Stomach (tissue), 9 donors: ENCODE data around the gene TPST1. TPM values are rescaled to one million over a fixed set of nuclear protein-coding genes. Genes with fewer than 3 reads are reported as not detected.

Experiments used
- DNase-seq, 2 donors: peaks; one replicate each; pipeline versions ENCODE4 v3.0.0 to v3.0.0-alpha.2; 2013 to 2019
- H3K27ac ChIP-seq, 5 donors: fragments of 200-600 bp in 4 of 5; sonication (generic) in 4 of 5; one replicate each; pipeline ENCODE4 v1.5.1; 2013 to 2019; ENCODE audit warnings: mild to moderate bottlenecking in 1 of 5, moderate library complexity in 1 of 5
- H3K27me3 ChIP-seq, 3 donors: fragments of 200-600 bp; sonication (generic); one replicate each; pipeline ENCODE4 v1.5.1; 2017 to 2019; ENCODE audit warnings: mixed run types in 1 of 3
- H3K36me3 ChIP-seq, 4 donors: fragments of 200-600 bp; sonication (generic); 1 replicate in 3 of 4; 2 replicates in 1 of 4; pipeline ENCODE4 v1.5.1; 2016 to 2019
- H3K4me1 ChIP-seq, 4 donors: fragments of 200-600 bp; sonication (generic); one replicate each; pipeline ENCODE4 v1.5.1; 2016 to 2019
- H3K4me3 ChIP-seq, 4 donors: fragments of 200-600 bp; sonication (generic) in 3 of 4; one replicate each; pipeline ENCODE4 v1.5.1; 2016 to 2019; ENCODE audit warnings: mild to moderate bottlenecking in 1 of 4
- H3K9me3 ChIP-seq, 4 donors: fragments of 200-600 bp; sonication (generic); one replicate each; pipeline ENCODE4 v1.5.1; 2016 to 2019
- EP300 ChIP-seq: sonication (generic); formaldehyde crosslinking; IDR thresholded peaks from one replicate; pipeline ENCODE4 v1.6.1; 2017; ENCODE audit warnings: antibody characterized with exemption
- POLR2A ChIP-seq, 4 donors: fragments of 450-650 bp; IDR thresholded peaks; one replicate each; pipeline ENCODE4 v1.6.1; 2016; ENCODE audit warnings: antibody characterized with exemption in 4 of 4, control low read depth in 2 of 4, mild to moderate bottlenecking in 1 of 4, moderate library complexity in 1 of 4
- POLR2AphosphoS5 ChIP-seq, 3 donors: sonication (generic); formaldehyde crosslinking; IDR thresholded peaks; one replicate each; pipeline ENCODE4 v1.6.1; 2016; ENCODE audit warnings: antibody characterized with exemption in 3 of 3
- WGBS, 5 donors: extraction: QIAGEN DNeasy Blood & Tissue Kit in 3 of 5; methylation state at CpG; one replicate each; pipeline versions ENCODE4 v1.1.5 to v1.1.7; 2013 to 2018; 5-methylcytosine and 5-hydroxymethylcytosine counted together
- intact Hi-C: fragments of 100-400 bp; cut with DNase I; formaldehyde crosslinking; loops from one replicate; pipeline ENCODE4 v1.15.1; 2023; ENCODE audit warnings: low total_unique reads
- polyA plus RNA-seq, 3 donors: library from polyadenylated mRNA; stranded (reverse); fragments of 200-250 nt; gene quantifications; one replicate each; pipeline ENCODE4 v1.2.3, GENCODE V29; 2013
- total RNA-seq, 5 donors: library from RNA; depleted of rRNA; stranded (reverse); fragments of >200 nt; gene quantifications; one replicate each; pipeline versions ENCODE4 v1.1.0 to v1.2.3, GENCODE V29; 2014 to 2016
- TF ChIP-seq, protein P1 (sequence below), 7 experiments: fragments of 450-650 bp in 4 of 7; fragments of 200-600 bp in 3 of 7; sonication (generic) in 3 of 7; IDR thresholded peaks; one replicate each; pipeline ENCODE4 v1.5.1; 2016 to 2019; ENCODE audit warnings: antibody characterized with exemption in 7 of 7, control low read depth in 2 of 7, mild to moderate bottlenecking in 1 of 7
- donor health status: healthy with polysubstance abuse.
- donor health status: Bipolar disorder and iron deficiency.
- donor health status: healthy.

TPST1 gene
- total and polyA plus RNA-seq, 8 donors, result 0.58 to 78.8 (median 8.7) TPM

- 87 to 98% (median 94%) methylated on average over 2 of the region's 2 CpGs for WGBS, 5 donors
- intact Hi-C loops, result no loop called here
- Histone ChIP-seq H3K36me3 (no peaks in the 10 kb centered on the region), H3K27me3 (no peaks in the 10 kb centered on the region), H3K4me3 (no peak overlapping the region), H3K27ac (no peak overlapping the region), H3K4me1 (no peaks in the 10 kb centered on the region), H3K9me3 (no peaks in the 10 kb centered on the region)
- no peak for DNase-seq
- TF ChIP-seq POLR2A (IDR thresholded peaks at IDR 0.05), result no peak
- TF ChIP-seq, protein P1, sequence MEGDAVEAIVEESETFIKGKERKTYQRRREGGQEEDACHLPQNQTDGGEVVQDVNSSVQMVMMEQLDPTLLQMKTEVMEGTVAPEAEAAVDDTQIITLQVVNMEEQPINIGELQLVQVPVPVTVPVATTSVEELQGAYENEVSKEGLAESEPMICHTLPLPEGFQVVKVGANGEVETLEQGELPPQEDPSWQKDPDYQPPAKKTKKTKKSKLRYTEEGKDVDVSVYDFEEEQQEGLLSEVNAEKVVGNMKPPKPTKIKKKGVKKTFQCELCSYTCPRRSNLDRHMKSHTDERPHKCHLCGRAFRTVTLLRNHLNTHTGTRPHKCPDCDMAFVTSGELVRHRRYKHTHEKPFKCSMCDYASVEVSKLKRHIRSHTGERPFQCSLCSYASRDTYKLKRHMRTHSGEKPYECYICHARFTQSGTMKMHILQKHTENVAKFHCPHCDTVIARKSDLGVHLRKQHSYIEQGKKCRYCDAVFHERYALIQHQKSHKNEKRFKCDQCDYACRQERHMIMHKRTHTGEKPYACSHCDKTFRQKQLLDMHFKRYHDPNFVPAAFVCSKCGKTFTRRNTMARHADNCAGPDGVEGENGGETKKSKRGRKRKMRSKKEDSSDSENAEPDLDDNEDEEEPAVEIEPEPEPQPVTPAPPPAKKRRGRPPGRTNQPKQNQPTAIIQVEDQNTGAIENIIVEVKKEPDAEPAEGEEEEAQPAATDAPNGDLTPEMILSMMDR (IDR thresholded peaks at IDR 0.05), result no peak
- no peak for TF ChIP-seq EP300
- TF ChIP-seq POLR2AphosphoS5 (IDR thresholded peaks at IDR 0.05), result no peak
Observed at GRCh38 chr7:66178258-66178657, 26.9 kb upstream of the TPST1 start.

GRCh38 chr7:66181329-66181728 is 23.8 kb upstream of the TPST1 start:
- Histone ChIP-seq H3K4me3 (no peak overlapping the region), H3K36me3 (no peaks in the 10 kb centered on the region), H3K27me3 (no peaks in the 10 kb centered on the region), H3K9me3 (peaks cover 0 to 6% (median 0%) of the 10 kb centered on the region in 4 donors), H3K4me1 (no peaks in the 10 kb centered on the region), H3K27ac (no peak overlapping the region)
- intact Hi-C loops, result no loop called here
- TF ChIP-seq POLR2A (IDR thresholded peaks at IDR 0.05), result no peak
- TF ChIP-seq POLR2AphosphoS5 (IDR thresholded peaks at IDR 0.05), result no peak
- no peak for TF ChIP-seq EP300
- TF ChIP-seq, protein P1 (IDR thresholded peaks at IDR 0.05), result no peak
- no peak for DNase-seq

GRCh38 chr7:66181845-66182244 is 23.3 kb upstream of the TPST1 start:
- Histone ChIP-seq H3K9me3 (peaks cover 0 to 6% (median 0%) of the 10 kb centered on the region in 4 donors), H3K27ac (no peak overlapping the region), H3K36me3 (no peaks in the 10 kb centered on the region), H3K4me1 (no peaks in the 10 kb centered on the region), H3K27me3 (no peaks in the 10 kb centered on the region), H3K4me3 (no peak overlapping the region)
- WGBS, 5 donors, result 95 to 99% (median 95%) methylated on average over 2 of the region's 2 CpGs
- no peak for TF ChIP-seq POLR2A (IDR thresholded peaks at IDR 0.05)
- no peak for TF ChIP-seq EP300
- TF ChIP-seq, protein P1 (IDR thresholded peaks at IDR 0.05), result no peak
- no peak for TF ChIP-seq POLR2AphosphoS5 (IDR thresholded peaks at IDR 0.05)
- DNase-seq, result no peak
- intact Hi-C loops, result no loop called here

GRCh38 chr7:66182920-66183319 is 22.2 kb upstream of the TPST1 start:
- peaks cover 0 to 6% (median 0%) of the 10 kb centered on the region in 4 donors for H3K9me3 ChIP-seq
- no peak for TF ChIP-seq POLR2AphosphoS5 (IDR thresholded peaks at IDR 0.05)
- no peak for TF ChIP-seq POLR2A (IDR thresholded peaks at IDR 0.05)
- TF ChIP-seq EP300, result no peak
- TF ChIP-seq, protein P1 (IDR thresholded peaks at IDR 0.05), result no peak
- no peaks in the 10 kb centered on the region for H3K36me3 ChIP-seq
- intact Hi-C loops, result no loop called here
- no peak overlapping the region for H3K27ac ChIP-seq
- no peaks in the 10 kb centered on the region for H3K4me1 ChIP-seq
- H3K27me3 ChIP-seq, result no peaks in the 10 kb centered on the region
- WGBS, 5 donors, result 94 to 98% (median 95%) methylated on average over 6 of the region's 6 CpGs
- DNase-seq, result no peak
- no peak overlapping the region for H3K4me3 ChIP-seq
